HCT116 (cell line): ENCODE data around the gene EDEM1. TPM values are rescaled to one million over a fixed set of nuclear protein-coding genes. Genes with fewer than 3 reads are reported as not detected.

Source experiments
- ATAC-seq: fragments of 200-7000 bp; cut with Tn5 transposase; 2 replicates; pipeline ENCODE4 v1.9.1; 2020; ENCODE audit warnings: mild to moderate bottlenecking, moderate library complexity
- BruUV-seq: library from RNA; stranded (reverse); fragments of 400-500 nt; replicated peaks from 2 replicates; lab custom pipeline; 2021; lab: Mats Ljungman, UMichigan
- CTCF ChIA-PET: fragments of 300-600 bp; sonication (Branson Sonifier 250); formaldehyde crosslinking; loops from one replicate; lab custom pipeline; 2021; ENCODE audit warnings: antibody characterized with exemption; lab: Charles Lee
- POLR2A ChIA-PET: fragments of 300-600, 350-600 bp; sonication (Branson Sonifier 250); formaldehyde crosslinking; loops from one replicate; lab custom pipeline; 2021; ENCODE audit warnings: antibody characterized with exemption; lab: Charles Lee
- RAD21 ChIA-PET, 2 experiments: fragments of 300-600 bp; sonication (Branson Sonifier 250); formaldehyde crosslinking; loops; one replicate each; lab custom pipeline; 2023; ENCODE audit warnings: low total read pairs in 2 of 2; ENCODE audit not compliant: uncharacterized antibody in 2 of 2, unreplicated experiment in 2 of 2, low non-redundant PET in 1 of 2; lab: Charles Lee
- DNase-seq: peaks from one replicate; pipeline ENCODE4 v3.0.0-alpha.2; 2010; ENCODE audit warnings: low read depth, low spot score
- H2AFZ ChIP-seq: fragments of 200-600 bp; shearing (Covaris generic), sonication (generic); 2 replicates; pipeline ENCODE4 v1.6.1; 2017; ENCODE audit warnings: low read depth, mixed run types, mixed read lengths, antibody characterized with exemption, low read length; ENCODE audit not compliant: poor library complexity, severe bottlenecking
- H3K27ac ChIP-seq: 2 replicates; pipeline ENCODE4 v1.5.1; 2012; ENCODE audit warnings: low read depth, low read length
- H3K27me3 ChIP-seq: fragments of 200-600 bp; sonication (generic); 2 replicates; pipeline ENCODE4 v1.6.1; 2016; ENCODE audit warnings: mixed run types, low read length, mixed read lengths; ENCODE audit not compliant: insufficient read depth
- H3K36me3 ChIP-seq, 2 experiments: fragments of 200-500 bp in 1 of 2; fragments of 200-600 bp in 1 of 2; sonication (Bioruptor generic) in 1 of 2; sonication (generic) in 1 of 2; 2 replicates each; pipeline versions ENCODE4 v1.5.1 to v1.6.1; 2014 to 2016; ENCODE audit warnings: low read length in 2 of 2, inconsistent platforms in 1 of 2, mixed read lengths in 1 of 2, mixed run types in 1 of 2; ENCODE audit not compliant: insufficient read depth in 2 of 2, control insufficient read depth in 1 of 2
- H3K4me1 ChIP-seq, 2 experiments: fragments of 200-600 bp in 1 of 2; sonication (generic) in 1 of 2; 2 replicates each; pipeline versions ENCODE4 v1.5.1 to v1.6.1; 2012 to 2017; ENCODE audit warnings: low read length in 2 of 2, inconsistent platforms in 1 of 2, mild to moderate bottlenecking in 1 of 2, mixed read lengths in 1 of 2, mixed run types in 1 of 2, moderate library complexity in 1 of 2; ENCODE audit not compliant: insufficient read depth in 2 of 2, control insufficient read depth in 1 of 2
- H3K4me2 ChIP-seq: fragments of 200-600 bp; sonication (generic); 2 replicates; pipeline ENCODE4 v1.6.1; 2017; ENCODE audit warnings: mixed run types, low read length, mixed read lengths
- H3K4me3 ChIP-seq, 2 experiments: fragments of 200-600 bp in 1 of 2; sonication (generic) in 1 of 2; replicated peaks in 1 of 2; 2 replicates each; pipeline ENCODE4 v1.5.1; 2011 to 2016; ENCODE audit warnings: low read length in 2 of 2, control low read depth in 1 of 2, low read depth in 1 of 2, mild to moderate bottlenecking in 1 of 2, mixed read lengths in 1 of 2, mixed run types in 1 of 2
- H3K79me2 ChIP-seq: fragments of 200-600 bp; sonication (generic); 2 replicates; pipeline ENCODE4 v1.6.1; 2017; ENCODE audit warnings: mild to moderate bottlenecking, mixed run types, low read length, moderate library complexity, mixed read lengths; ENCODE audit not compliant: insufficient read depth
- H3K9ac ChIP-seq: fragments of 200-600 bp; sonication (generic); 2 replicates; pipeline ENCODE4 v1.6.1; 2016; ENCODE audit warnings: low read length, mixed read lengths
- H3K9me2 ChIP-seq: fragments of 200-600 bp; sonication (generic), shearing (Covaris generic); 2 replicates; pipeline ENCODE4 v1.6.1; 2017; ENCODE audit warnings: mixed run types, mild to moderate bottlenecking, moderate library complexity; ENCODE audit not compliant: insufficient read depth
- H3K9me3 ChIP-seq, 2 experiments: fragments of 200-500 bp in 1 of 2; fragments of 200-600 bp in 1 of 2; sonication (Bioruptor generic) in 1 of 2; sonication (generic) in 1 of 2; 2 replicates each; pipeline ENCODE4 v1.6.1; 2014 to 2017; ENCODE audit warnings: low read length in 2 of 2, mixed read lengths in 2 of 2, inconsistent platforms in 1 of 2, low read depth in 1 of 2, mild to moderate bottlenecking in 1 of 2, mixed run types in 1 of 2, moderate library complexity in 1 of 2; ENCODE audit not compliant: control insufficient read depth in 1 of 2, insufficient read depth in 1 of 2
- H4K20me1 ChIP-seq: fragments of 200-600 bp; sonication (generic), shearing (Covaris generic); 2 replicates; pipeline ENCODE4 v1.6.1; 2017; ENCODE audit warnings: mixed run types, mild to moderate bottlenecking, moderate library complexity; ENCODE audit not compliant: insufficient read depth
- CBX3 ChIP-seq: IDR thresholded peaks from 2 replicates; pipeline ENCODE4 v1.6.1; 2012; ENCODE audit warnings: low read depth
- CEBPB ChIP-seq: IDR thresholded peaks from 2 replicates; pipeline ENCODE4 v1.6.1; 2012; ENCODE audit warnings: low read depth
- ELF1 ChIP-seq: IDR thresholded peaks from 2 replicates; pipeline ENCODE4 v1.6.1; 2012; ENCODE audit warnings: low read depth, borderline replicate concordance
- FOSL1 ChIP-seq: IDR thresholded peaks from 2 replicates; pipeline ENCODE4 v1.6.1; 2012; ENCODE audit warnings: low read depth
- POLR2A ChIP-seq: IDR thresholded peaks from 2 replicates; pipeline ENCODE4 v1.7.0; 2011; ENCODE audit warnings: borderline replicate concordance; ENCODE audit not compliant: insufficient read depth, insufficient read length; ENCODE audit errors: extremely low read depth
- SIN3A ChIP-seq: IDR thresholded peaks from 2 replicates; pipeline ENCODE4 v1.6.1; 2012; ENCODE audit warnings: low read depth
- SP1 ChIP-seq: IDR thresholded peaks from 2 replicates; pipeline ENCODE4 v1.6.1; 2012; ENCODE audit warnings: low read depth
- SRF ChIP-seq: IDR thresholded peaks from 2 replicates; pipeline ENCODE4 v1.6.1; 2012; ENCODE audit warnings: low read depth
- YY1 ChIP-seq: IDR thresholded peaks from 2 replicates; pipeline ENCODE4 v1.6.1; 2011; ENCODE audit warnings: low read length, low read depth, moderate library complexity, mild to moderate bottlenecking; ENCODE audit not compliant: insufficient replicate concordance; ENCODE audit errors: extremely low read depth
- ZFX ChIP-seq: fragments of 450-650 bp; IDR thresholded peaks from 2 replicates; pipeline ENCODE4 v1.6.1; 2017
- ZNF274 ChIP-seq: fragments of 200-500 bp; sonication (Bioruptor generic); IDR thresholded peaks from 2 replicates; pipeline ENCODE4 v1.6.1; 2014; ENCODE audit warnings: mild to moderate bottlenecking, low read depth, low read length, inconsistent platforms
- intact Hi-C: fragments of 100-400 bp; cut with micrococcal nuclease; formaldehyde crosslinking; loops from 2 replicates; pipeline ENCODE4 v1.10.0; 2022
- total RNA-seq: library from RNA; stranded (reverse); gene quantifications from one replicate; pipeline ENCODE4 v1.2.1, GENCODE V29; 2021; ENCODE audit not compliant: unreplicated experiment
- TF ChIP-seq, protein P1 (sequence below): IDR thresholded peaks from 2 replicates; pipeline ENCODE4 v1.6.1; 2011; ENCODE audit warnings: mild to moderate bottlenecking, low read length, moderate library complexity; ENCODE audit not compliant: insufficient replicate concordance; ENCODE audit errors: extremely low read depth
- TF ChIP-seq, protein P2 (sequence below): IDR thresholded peaks from 2 replicates; pipeline ENCODE4 v1.6.1; 2012
- TF ChIP-seq, protein P3 (sequence below): IDR thresholded peaks from 2 replicates; pipeline ENCODE4 v1.6.1; 2012

The EDEM1 gene
- total RNA-seq, 1 experiment from 2014 or later = 23.7 TPM

DNA sequence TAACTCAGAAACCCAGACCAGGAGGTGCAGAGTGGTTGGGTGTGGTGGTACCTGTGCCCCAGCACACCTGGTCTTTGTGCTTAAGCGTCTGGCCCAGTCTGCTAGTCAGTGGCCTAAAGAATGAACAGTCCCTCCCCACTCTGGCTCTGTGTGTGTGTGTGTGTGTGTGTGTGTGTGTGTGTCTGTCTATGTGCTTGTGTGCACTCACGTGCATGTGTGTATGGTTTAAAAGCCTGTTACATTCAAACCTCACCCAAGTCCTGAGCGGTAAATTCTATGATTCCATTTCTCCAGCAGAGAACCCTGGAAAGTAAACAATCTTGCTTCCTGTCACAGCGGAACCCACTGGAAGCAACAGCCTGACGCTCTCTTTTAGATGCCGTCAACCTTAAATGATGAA is 34.2 kb downstream of the EDEM1 start (continued):
- no peak for TF ChIP-seq ZNF274

DNA sequence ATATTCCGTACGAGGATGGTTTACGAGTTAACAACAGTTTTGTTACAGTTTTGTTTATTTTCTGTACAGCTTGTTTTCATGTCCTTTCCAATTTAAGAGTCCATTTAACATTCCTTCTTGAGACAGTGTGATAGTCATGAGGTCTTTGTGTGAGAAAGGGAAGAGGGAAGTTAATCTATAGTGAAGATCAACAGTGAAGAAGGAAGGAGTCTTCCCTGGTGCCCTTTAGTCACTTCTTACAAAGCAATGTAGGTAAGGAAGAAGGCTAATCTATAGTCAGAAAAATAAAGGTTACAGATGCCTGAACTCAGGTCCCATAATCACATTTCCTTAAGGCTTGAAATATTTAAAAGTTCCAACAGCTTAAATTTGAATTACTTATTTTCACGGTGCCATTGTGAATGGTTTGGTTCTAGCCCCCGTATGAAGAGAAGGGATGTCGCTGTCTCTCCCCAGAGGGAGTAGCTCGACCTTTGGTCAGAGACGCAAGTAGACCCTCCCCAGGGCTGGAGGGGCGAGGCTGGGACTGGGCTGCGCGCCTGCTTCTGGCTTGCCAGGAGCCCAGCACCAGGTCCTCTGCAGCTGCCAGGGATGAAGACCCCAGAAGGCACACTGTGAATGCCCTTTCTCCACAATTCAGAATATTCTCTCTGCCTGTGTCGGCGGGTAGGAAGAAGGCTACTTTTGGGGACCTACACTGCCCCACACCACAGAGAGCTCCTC is 34.9 kb downstream of the EDEM1 start:
- no peak overlapping the region for H3K9ac ChIP-seq
- H2AFZ ChIP-seq = no peak overlapping the region
- no peaks in the 10 kb centered on the region for H3K9me2 ChIP-seq
- no TSS peak for BruUV-seq
- no peak overlapping the region for H3K4me2 ChIP-seq
- no peak for DNase-seq
- no peaks in the 10 kb centered on the region for H3K79me2 ChIP-seq
- RAD21 ChIA-PET = no interaction called here
- peaks cover 0 to 3% of the 10 kb centered on the region in 2 experiments; a peak in 1 of 4 replicates for H3K36me3 ChIP-seq
- no peaks in the 10 kb centered on the region for H4K20me1 ChIP-seq
- no peaks in the 10 kb centered on the region for H3K4me1 ChIP-seq
- CTCF ChIA-PET = no interaction called here
- H3K27me3 ChIP-seq = peaks cover under 1% of the 10 kb centered on the region; the same call in 1 of the 2 replicates
- POLR2A ChIA-PET = no interaction called here
- no peak overlapping the region for H3K27ac ChIP-seq
- no peak overlapping the region for H3K4me3 ChIP-seq
- TF ChIP-seq CBX3 (no peak), ELF1 (no peak), ZNF274 (no peak), CEBPB (no peak), SIN3A (no peak), SRF (no peak), POLR2A (no peak), SP1 (no peak), ZFX (no peak), YY1 (no peak), FOSL1 (no peak)
- TF ChIP-seq, protein P1, sequence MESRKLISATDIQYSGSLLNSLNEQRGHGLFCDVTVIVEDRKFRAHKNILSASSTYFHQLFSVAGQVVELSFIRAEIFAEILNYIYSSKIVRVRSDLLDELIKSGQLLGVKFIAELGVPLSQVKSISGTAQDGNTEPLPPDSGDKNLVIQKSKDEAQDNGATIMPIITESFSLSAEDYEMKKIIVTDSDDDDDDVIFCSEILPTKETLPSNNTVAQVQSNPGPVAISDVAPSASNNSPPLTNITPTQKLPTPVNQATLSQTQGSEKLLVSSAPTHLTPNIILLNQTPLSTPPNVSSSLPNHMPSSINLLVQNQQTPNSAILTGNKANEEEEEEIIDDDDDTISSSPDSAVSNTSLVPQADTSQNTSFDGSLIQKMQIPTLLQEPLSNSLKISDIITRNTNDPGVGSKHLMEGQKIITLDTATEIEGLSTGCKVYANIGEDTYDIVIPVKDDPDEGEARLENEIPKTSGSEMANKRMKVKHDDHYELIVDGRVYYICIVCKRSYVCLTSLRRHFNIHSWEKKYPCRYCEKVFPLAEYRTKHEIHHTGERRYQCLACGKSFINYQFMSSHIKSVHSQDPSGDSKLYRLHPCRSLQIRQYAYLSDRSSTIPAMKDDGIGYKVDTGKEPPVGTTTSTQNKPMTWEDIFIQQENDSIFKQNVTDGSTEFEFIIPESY = no peak
- TF ChIP-seq, protein P2, sequence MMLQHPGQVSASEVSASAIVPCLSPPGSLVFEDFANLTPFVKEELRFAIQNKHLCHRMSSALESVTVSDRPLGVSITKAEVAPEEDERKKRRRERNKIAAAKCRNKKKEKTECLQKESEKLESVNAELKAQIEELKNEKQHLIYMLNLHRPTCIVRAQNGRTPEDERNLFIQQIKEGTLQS = no peak
- TF ChIP-seq, protein P3, sequence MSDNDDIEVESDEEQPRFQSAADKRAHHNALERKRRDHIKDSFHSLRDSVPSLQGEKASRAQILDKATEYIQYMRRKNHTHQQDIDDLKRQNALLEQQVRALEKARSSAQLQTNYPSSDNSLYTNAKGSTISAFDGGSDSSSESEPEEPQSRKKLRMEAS = no peak
- TF ChIP-seq, all 23 proteins: peak for 0
- H3K9me3 ChIP-seq = no peaks in the 10 kb centered on the region
- intact Hi-C loops = loop anchor here (10.0 kb wide), 1 partner anchor 568 kb away; no protein-coding TSS in a partner anchor
- ATAC-seq = no peak
